ENCODE results near the gene KIF15. TPM values are rescaled to one million over a fixed set of nuclear protein-coding genes. Genes with fewer than 3 reads are reported as not detected.
"Not testable (repeated sequence)": the region's sequence is repeated elsewhere in the genome, so short reads cannot be mapped to it uniquely, and the experiment has no call there.

KIF15 gene
- total RNA-seq, 1 experiment from 2014 or later = 20.9 TPM

- no peaks in the 10 kb centered on the region for H3K79me2 ChIP-seq (ENCODE audit: insufficient read depth, low read length)
- H3K4me2 ChIP-seq (ENCODE audit: low read length) = no peak overlapping the region
- H4K20me1 ChIP-seq (ENCODE audit: insufficient read depth) = no peaks in the 10 kb centered on the region
- RAD21 ChIA-PET (ENCODE audit: low non-redundant PET in 1 of 2, low total read pairs in 2 of 2, uncharacterized antibody in 2 of 2, unreplicated experiment in 2 of 2) = no interaction called here
- TF ChIP-seq ELF1 (IDR thresholded peaks at IDR 0.05; ENCODE audit: borderline replicate concordance, low read depth) = no peak
- no peak for TF ChIP-seq MAX (IDR thresholded peaks at IDR 0.05)
- no peak for TF ChIP-seq POLR2AphosphoS5 (IDR thresholded peaks at IDR 0.05; ENCODE audit: low read depth, low read length)
- no peak for TF ChIP-seq SP1 (IDR thresholded peaks at IDR 0.05; ENCODE audit: low read depth)
- no peak for TF ChIP-seq ZNF274 (IDR thresholded peaks at IDR 0.05; ENCODE audit: low read depth, low read length)
- TF ChIP-seq ZFX (IDR thresholded peaks at IDR 0.05) = no peak
- no peak for TF ChIP-seq SIN3A (IDR thresholded peaks at IDR 0.05; ENCODE audit: low read depth)
- no peak for TF ChIP-seq JUND (IDR thresholded peaks at IDR 0.05)
- TF ChIP-seq ZBTB33 (IDR thresholded peaks at IDR 0.05; ENCODE audit: extremely low read depth, insufficient replicate concordance, low read length) = no peak
- no peak for TF ChIP-seq REST (IDR thresholded peaks at IDR 0.05; ENCODE audit: low read depth)
- TF ChIP-seq EZH2phosphoT487 (IDR thresholded peaks at IDR 0.05; ENCODE audit: borderline replicate concordance) = no peak
- no peak for TF ChIP-seq TCF7L2 (IDR thresholded peaks at IDR 0.05; ENCODE audit: borderline replicate concordance, extremely low read depth, insufficient read depth, insufficient read length)
- ATAC-seq (no peak), DNase-seq (ENCODE audit: low read depth, low spot score) (no peak)
- no peak overlapping the region for H3K27ac ChIP-seq (ENCODE audit: low read depth, low read length)
- H3K9me3 ChIP-seq (ENCODE audit: control insufficient read depth in 1 of 2, insufficient read depth in 1 of 2, low read depth in 1 of 2, low read length in 2 of 2) = no peaks in the 10 kb centered on the region
- CTCF ChIA-PET = no interaction called here
- POLR2A ChIA-PET = no interaction called here
- H3K9ac ChIP-seq (ENCODE audit: low read length) = no peak overlapping the region
- H3K4me3 ChIP-seq (replicated peaks in 1 of 2; ENCODE audit: low read depth in 1 of 2, low read length in 2 of 2) = no peak overlapping the region
- no peaks in the 10 kb centered on the region for H3K27me3 ChIP-seq (ENCODE audit: insufficient read depth, low read length)
- no peak overlapping the region for H2AFZ ChIP-seq (ENCODE audit: low read depth, low read length, poor library complexity, severe bottlenecking)
- no TSS peak for BruUV-seq (replicated peaks)
- H3K9me2 ChIP-seq (ENCODE audit: insufficient read depth) = no peaks in the 10 kb centered on the region
- intact Hi-C loops (cut with micrococcal nuclease) = no loop called here
- H3K4me1 ChIP-seq (ENCODE audit: control insufficient read depth in 1 of 2, insufficient read depth in 2 of 2, low read length in 2 of 2) = no peaks in the 10 kb centered on the region
- peaks cover 11 to 26% of the 10 kb centered on the region in 2 experiments for H3K36me3 ChIP-seq (ENCODE audit: control insufficient read depth in 1 of 2, insufficient read depth in 2 of 2, low read length in 2 of 2)
These were observed 53.2 kb downstream of the KIF15 start for GRCh38 chr3:44814751-44815150.

- CTCF ChIA-PET; ATAC-seq; intact Hi-C loops (cut with micrococcal nuclease): not testable (repeated sequence)
These were observed 54.7 kb downstream of the KIF15 start for GRCh38 chr3:44816334-44816733.

More at GRCh38 chr3:44816334-44816733, 54.7 kb downstream of the KIF15 start:
- H4K20me1 ChIP-seq (ENCODE audit: insufficient read depth); H3K9ac ChIP-seq (ENCODE audit: low read length); H3K4me2 ChIP-seq (ENCODE audit: low read length); BruUV-seq (replicated peaks); DNase-seq (ENCODE audit: low read depth, low spot score); H3K4me3 ChIP-seq (replicated peaks in 1 of 2; ENCODE audit: low read depth in 1 of 2, low read length in 2 of 2); POLR2A ChIA-PET; H3K79me2 ChIP-seq (ENCODE audit: insufficient read depth, low read length); H3K9me2 ChIP-seq (ENCODE audit: insufficient read depth); H2AFZ ChIP-seq (ENCODE audit: low read depth, low read length, poor library complexity, severe bottlenecking); H3K9me3 ChIP-seq (ENCODE audit: control insufficient read depth in 1 of 2, insufficient read depth in 1 of 2, low read depth in 1 of 2, low read length in 2 of 2); H3K27me3 ChIP-seq (ENCODE audit: insufficient read depth, low read length); RAD21 ChIA-PET (ENCODE audit: low non-redundant PET in 1 of 2, low total read pairs in 2 of 2, uncharacterized antibody in 2 of 2, unreplicated experiment in 2 of 2); H3K4me1 ChIP-seq (ENCODE audit: control insufficient read depth in 1 of 2, insufficient read depth in 2 of 2, low read length in 2 of 2); H3K27ac ChIP-seq (ENCODE audit: low read depth, low read length): not testable (repeated sequence)
- peaks cover 9 to 21% of the 10 kb centered on the region in 2 experiments for H3K36me3 ChIP-seq (ENCODE audit: control insufficient read depth in 1 of 2, insufficient read depth in 2 of 2, low read length in 2 of 2)
